Epithelial cell of esophagus (primary cell): Measurements from ENCODE around the gene MYH9.
A peak's percentile ranks its signal among the peaks of the same experiment; 100 is the strongest.

Experiments used
- DNase-seq: peaks from one replicate; pipeline ENCODE4 v3.0.0; 2010; ENCODE audit warnings: low read depth
- H3K4me3 ChIP-seq: 2 replicates; pipeline ENCODE4 v1.5.1; 2011; ENCODE audit warnings: mild to moderate bottlenecking, low read length, control low read depth
- TF ChIP-seq, protein P1 (sequence below): IDR thresholded peaks from 2 replicates; pipeline ENCODE4 v1.5.1; 2011; ENCODE audit warnings: low read depth, mild to moderate bottlenecking, low read length, control low read depth, inconsistent platforms; ENCODE audit not compliant: insufficient read depth; ENCODE audit errors: missing control alignments

MYH9 gene

GRCh38 chr22:36349726-36350125 lies 38.0 kb downstream of the MYH9 start:
- no peak overlapping the region for H3K4me3 ChIP-seq
- TF ChIP-seq, protein P1, sequence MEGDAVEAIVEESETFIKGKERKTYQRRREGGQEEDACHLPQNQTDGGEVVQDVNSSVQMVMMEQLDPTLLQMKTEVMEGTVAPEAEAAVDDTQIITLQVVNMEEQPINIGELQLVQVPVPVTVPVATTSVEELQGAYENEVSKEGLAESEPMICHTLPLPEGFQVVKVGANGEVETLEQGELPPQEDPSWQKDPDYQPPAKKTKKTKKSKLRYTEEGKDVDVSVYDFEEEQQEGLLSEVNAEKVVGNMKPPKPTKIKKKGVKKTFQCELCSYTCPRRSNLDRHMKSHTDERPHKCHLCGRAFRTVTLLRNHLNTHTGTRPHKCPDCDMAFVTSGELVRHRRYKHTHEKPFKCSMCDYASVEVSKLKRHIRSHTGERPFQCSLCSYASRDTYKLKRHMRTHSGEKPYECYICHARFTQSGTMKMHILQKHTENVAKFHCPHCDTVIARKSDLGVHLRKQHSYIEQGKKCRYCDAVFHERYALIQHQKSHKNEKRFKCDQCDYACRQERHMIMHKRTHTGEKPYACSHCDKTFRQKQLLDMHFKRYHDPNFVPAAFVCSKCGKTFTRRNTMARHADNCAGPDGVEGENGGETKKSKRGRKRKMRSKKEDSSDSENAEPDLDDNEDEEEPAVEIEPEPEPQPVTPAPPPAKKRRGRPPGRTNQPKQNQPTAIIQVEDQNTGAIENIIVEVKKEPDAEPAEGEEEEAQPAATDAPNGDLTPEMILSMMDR = no peak

GRCh38 chr22:36348760-36349159 lies 39.0 kb downstream of the MYH9 start:
- no peak for DNase-seq
- no peak overlapping the region for H3K4me3 ChIP-seq
- TF ChIP-seq, protein P1 = no peak

More at GRCh38 chr22:36349726-36350125, 38.0 kb downstream of the MYH9 start:
- DNase-seq = no peak

- DNase-seq = no peak
- H3K4me3 ChIP-seq = no peak overlapping the region
- TF ChIP-seq, protein P1 = no peak
Measured at GRCh38 chr22:36347094-36347493, 40.7 kb downstream of the MYH9 start.

DNA sequence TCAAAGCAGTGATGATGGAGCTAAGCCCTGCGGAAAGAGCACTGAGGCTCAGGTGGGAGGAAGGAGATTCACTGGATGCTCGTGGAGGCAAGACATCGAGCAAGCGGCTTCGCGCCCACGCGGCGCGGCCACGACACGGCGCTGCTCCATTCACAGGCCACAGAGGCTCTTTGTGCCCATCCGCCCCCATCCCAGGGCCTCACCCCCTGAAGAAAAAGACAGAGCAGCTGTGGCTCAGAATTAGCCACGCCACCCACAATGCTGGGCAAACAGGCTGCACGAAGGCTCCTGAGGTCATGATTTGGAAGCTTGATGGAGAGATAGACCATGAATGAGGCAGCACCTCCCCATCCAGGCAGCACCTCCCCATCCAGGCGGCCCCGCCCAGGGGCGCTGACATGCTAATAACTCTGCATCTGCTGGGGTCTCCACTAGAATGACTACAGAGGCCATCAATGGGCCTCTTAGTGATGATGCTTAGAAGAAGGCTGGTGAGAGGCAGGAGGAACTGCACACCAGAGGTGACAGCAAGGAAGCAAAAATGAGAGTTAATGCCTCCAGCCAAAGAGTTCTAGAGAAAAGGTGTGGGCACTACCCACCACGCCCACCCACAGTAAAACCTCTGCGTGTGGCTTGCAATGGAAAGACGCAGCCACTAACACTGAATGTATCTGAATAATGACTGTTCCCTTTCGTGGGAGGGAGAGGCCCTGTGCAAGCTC lies 43.5 kb downstream of the MYH9 start:
- DNase-seq = peak; percentile 61
- TF ChIP-seq, protein P1 = no peak
- no peak overlapping the region for H3K4me3 ChIP-seq

- TF ChIP-seq, protein P1 = no peak
- no peak overlapping the region for H3K4me3 ChIP-seq
- DNase-seq = no peak
Measured at GRCh38 chr22:36343720-36344105, 44.1 kb downstream of the MYH9 start.

GRCh38 chr22:36343070-36343719 lies 44.6 kb downstream of the MYH9 start:
- no peak for DNase-seq
- TF ChIP-seq, protein P1 = no peak
- H3K4me3 ChIP-seq = no peak overlapping the region
